Measurements from ENCODE around the gene GULP1. TPM values are rescaled to one million over a fixed set of nuclear protein-coding genes. Genes with fewer than 3 reads are reported as not detected.

The GULP1 gene
- total and polyA plus RNA-seq, 2 donors (not counting 1 experiment from before 2014, with no cell fraction given): 43.5 to 82.4 TPM

DNA sequence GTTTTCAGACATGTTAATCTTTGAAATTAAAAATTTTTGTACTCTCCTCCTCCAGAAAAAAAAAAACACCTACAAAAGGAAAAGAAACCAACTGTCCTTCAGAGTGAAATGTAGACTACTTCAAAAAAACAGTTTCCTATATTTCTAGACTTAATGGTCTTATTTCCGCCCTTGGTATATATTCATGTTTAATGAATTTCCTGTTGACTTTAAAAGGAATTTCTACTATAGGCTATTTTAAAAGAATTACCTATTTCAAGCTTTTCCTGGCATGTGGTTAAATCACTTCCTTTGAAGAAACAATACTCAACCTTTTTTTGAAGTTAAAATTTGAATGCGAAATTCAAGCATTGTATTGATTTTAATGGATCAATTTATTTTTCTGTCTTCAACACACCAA lies 29.2 kb downstream of the GULP1 start:
- no peaks in the 10 kb centered on the region for H4K20me1 ChIP-seq (ENCODE audit: control insufficient read depth, extremely low read depth, insufficient read depth, low read length)
- TF ChIP-seq, protein P1, sequence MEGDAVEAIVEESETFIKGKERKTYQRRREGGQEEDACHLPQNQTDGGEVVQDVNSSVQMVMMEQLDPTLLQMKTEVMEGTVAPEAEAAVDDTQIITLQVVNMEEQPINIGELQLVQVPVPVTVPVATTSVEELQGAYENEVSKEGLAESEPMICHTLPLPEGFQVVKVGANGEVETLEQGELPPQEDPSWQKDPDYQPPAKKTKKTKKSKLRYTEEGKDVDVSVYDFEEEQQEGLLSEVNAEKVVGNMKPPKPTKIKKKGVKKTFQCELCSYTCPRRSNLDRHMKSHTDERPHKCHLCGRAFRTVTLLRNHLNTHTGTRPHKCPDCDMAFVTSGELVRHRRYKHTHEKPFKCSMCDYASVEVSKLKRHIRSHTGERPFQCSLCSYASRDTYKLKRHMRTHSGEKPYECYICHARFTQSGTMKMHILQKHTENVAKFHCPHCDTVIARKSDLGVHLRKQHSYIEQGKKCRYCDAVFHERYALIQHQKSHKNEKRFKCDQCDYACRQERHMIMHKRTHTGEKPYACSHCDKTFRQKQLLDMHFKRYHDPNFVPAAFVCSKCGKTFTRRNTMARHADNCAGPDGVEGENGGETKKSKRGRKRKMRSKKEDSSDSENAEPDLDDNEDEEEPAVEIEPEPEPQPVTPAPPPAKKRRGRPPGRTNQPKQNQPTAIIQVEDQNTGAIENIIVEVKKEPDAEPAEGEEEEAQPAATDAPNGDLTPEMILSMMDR (conservative IDR thresholded peaks at IDR 0.05 in 1 of 2, IDR thresholded peaks at IDR 0.05 in 1 of 2; ENCODE audit: low read depth in 1 of 2, low read length in 2 of 2): no peak
- TF ChIP-seq EZH2 (IDR thresholded peaks at IDR 0.05; ENCODE audit: low read length, missing control alignments): no peak
- no peak overlapping the region for H3K9ac ChIP-seq (ENCODE audit: insufficient read depth, low read length)
- no peak overlapping the region for H3K4me3 ChIP-seq (replicated peaks in 1 of 4; ENCODE audit: control extremely low read depth in 1 of 4, insufficient read depth in 1 of 4, low read depth in 3 of 4, low read length in 4 of 4)
- H3K27me3 ChIP-seq (ENCODE audit: control insufficient read depth, insufficient read depth, low read length): no peaks in the 10 kb centered on the region
- H2AFZ ChIP-seq (ENCODE audit: low read length): no peak overlapping the region
- peaks cover 11% of the 10 kb centered on the region for H3K79me2 ChIP-seq (ENCODE audit: control insufficient read depth, insufficient read depth, low read length)
- no peak overlapping the region for H3K4me2 ChIP-seq (ENCODE audit: extremely low read depth, insufficient read depth, low read length)
- H3K9me3 ChIP-seq (ENCODE audit: control insufficient read depth, insufficient read depth, low read depth, low read length): no peaks in the 10 kb centered on the region
- H3K27ac ChIP-seq (ENCODE audit: insufficient read depth, low read length): no peak overlapping the region
- H3K36me3 ChIP-seq (ENCODE audit: control insufficient read depth, insufficient read depth, low read length): no peaks in the 10 kb centered on the region
- peaks cover 5% of the 10 kb centered on the region for H3K4me1 ChIP-seq (ENCODE audit: control insufficient read depth, extremely low read depth, insufficient read depth, low read length)
- no peak for DNase-seq (ENCODE audit: low read depth in 2 of 2)

DNA sequence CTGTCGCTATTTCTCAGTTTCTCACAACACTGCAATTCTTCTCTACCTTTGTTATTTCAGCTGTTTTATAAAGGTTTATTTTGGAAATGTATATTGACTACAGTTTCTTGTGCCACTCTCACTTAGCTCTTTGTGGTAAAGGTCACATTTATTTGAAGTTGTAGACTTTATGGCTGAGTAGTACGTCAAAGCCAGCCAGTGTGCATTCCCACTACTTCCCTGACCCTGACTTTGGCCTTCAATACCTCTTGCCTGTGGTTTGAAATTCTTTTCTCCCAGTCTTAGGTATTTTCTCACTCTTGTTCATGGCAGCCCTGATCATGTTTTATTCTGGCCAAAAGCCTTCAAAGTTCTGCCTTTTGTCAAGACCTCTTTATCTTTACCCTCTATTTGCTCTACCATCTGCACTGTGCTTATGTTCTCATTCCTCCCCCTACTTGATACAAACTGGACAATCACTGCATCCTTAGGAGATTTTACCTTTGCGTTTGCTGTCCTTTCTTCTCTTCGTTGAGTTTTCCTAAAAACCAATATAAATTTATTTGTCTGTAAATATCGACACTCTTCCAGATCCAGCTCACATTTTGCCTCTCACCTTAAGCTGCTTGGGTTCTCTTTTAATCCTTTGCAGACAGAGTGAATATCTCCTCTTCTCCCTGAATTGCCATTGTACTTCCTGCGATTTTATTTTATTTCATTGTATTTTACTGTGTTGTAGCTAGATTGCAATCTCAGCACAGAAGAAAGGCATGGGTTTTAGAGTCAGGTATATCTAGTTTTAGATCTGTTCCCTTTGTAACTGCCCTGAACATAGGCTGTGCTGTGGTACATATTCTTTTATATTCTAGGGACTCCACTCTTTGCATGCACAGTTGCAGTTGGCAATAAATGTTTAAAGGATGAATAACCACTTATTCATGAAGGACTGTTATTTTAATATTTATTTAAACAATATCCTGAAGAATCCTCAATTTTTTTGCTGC lies 31.2 kb downstream of the GULP1 start:
- Histone ChIP-seq H3K4me2 (ENCODE audit: extremely low read depth, insufficient read depth, low read length) (peak overlapping the region; percentile 7), H2AFZ (ENCODE audit: low read length) (no peak overlapping the region), H3K36me3 (ENCODE audit: control insufficient read depth, insufficient read depth, low read length) (no peaks in the 10 kb centered on the region), H4K20me1 (ENCODE audit: control insufficient read depth, extremely low read depth, insufficient read depth, low read length) (no peaks in the 10 kb centered on the region), H3K4me3 (replicated peaks in 1 of 4; ENCODE audit: control extremely low read depth in 1 of 4, insufficient read depth in 1 of 4, low read depth in 3 of 4, low read length in 4 of 4) (no peak overlapping the region), H3K9ac (ENCODE audit: insufficient read depth, low read length) (no peak overlapping the region), H3K27ac (ENCODE audit: insufficient read depth, low read length) (peak overlapping the region; percentile 6), H3K27me3 (ENCODE audit: control insufficient read depth, insufficient read depth, low read length) (no peaks in the 10 kb centered on the region), H3K79me2 (ENCODE audit: control insufficient read depth, insufficient read depth, low read length) (peaks cover 8% of the 10 kb centered on the region), H3K9me3 (ENCODE audit: control insufficient read depth, insufficient read depth, low read depth, low read length) (no peaks in the 10 kb centered on the region), H3K4me1 (ENCODE audit: control insufficient read depth, extremely low read depth, insufficient read depth, low read length) (peaks cover 8% of the 10 kb centered on the region)
- peak; percentile 71 to 96 for DNase-seq (ENCODE audit: low read depth in 2 of 2)
- TF ChIP-seq EZH2 (IDR thresholded peaks at IDR 0.05; ENCODE audit: low read length, missing control alignments): no peak
- TF ChIP-seq, protein P1 (conservative IDR thresholded peaks at IDR 0.05 in 1 of 2, IDR thresholded peaks at IDR 0.05 in 1 of 2; ENCODE audit: low read depth in 1 of 2, low read length in 2 of 2): no peak

DNA sequence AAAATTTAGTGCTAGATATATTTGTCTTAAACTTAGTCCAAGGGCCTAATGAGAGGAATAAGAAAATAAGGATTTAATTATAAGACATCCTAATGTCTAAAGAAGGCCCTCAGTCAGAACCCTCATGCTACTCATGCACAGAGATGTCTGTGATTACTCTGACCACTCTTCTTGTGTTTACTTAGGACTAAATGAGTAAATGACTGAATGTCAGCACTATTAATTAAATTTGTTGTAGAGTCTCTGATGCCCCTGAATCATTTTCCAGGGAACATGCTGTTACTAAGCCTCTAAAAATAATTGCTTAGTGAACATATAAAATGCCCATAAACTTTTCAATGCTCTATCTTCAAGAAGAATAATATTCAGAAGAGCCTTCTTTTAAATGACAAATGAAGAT lies 32.4 kb downstream of the GULP1 start:
- Histone ChIP-seq H3K36me3 (ENCODE audit: control insufficient read depth, insufficient read depth, low read length) (no peaks in the 10 kb centered on the region), H4K20me1 (ENCODE audit: control insufficient read depth, extremely low read depth, insufficient read depth, low read length) (no peaks in the 10 kb centered on the region), H3K9me3 (ENCODE audit: control insufficient read depth, insufficient read depth, low read depth, low read length) (no peaks in the 10 kb centered on the region), H2AFZ (ENCODE audit: low read length) (no peak overlapping the region), H3K79me2 (ENCODE audit: control insufficient read depth, insufficient read depth, low read length) (peaks cover 5% of the 10 kb centered on the region), H3K9ac (ENCODE audit: insufficient read depth, low read length) (no peak overlapping the region), H3K27me3 (ENCODE audit: control insufficient read depth, insufficient read depth, low read length) (no peaks in the 10 kb centered on the region), H3K27ac (ENCODE audit: insufficient read depth, low read length) (no peak overlapping the region), H3K4me1 (ENCODE audit: control insufficient read depth, extremely low read depth, insufficient read depth, low read length) (peaks cover 8% of the 10 kb centered on the region), H3K4me3 (replicated peaks in 1 of 4; ENCODE audit: control extremely low read depth in 1 of 4, insufficient read depth in 1 of 4, low read depth in 3 of 4, low read length in 4 of 4) (no peak overlapping the region), H3K4me2 (ENCODE audit: extremely low read depth, insufficient read depth, low read length) (no peak overlapping the region)
- peak in 1 of 2 donors; percentile 26 for DNase-seq (ENCODE audit: low read depth in 2 of 2)
- no peak for TF ChIP-seq EZH2 (IDR thresholded peaks at IDR 0.05; ENCODE audit: low read length, missing control alignments)
- TF ChIP-seq, protein P1 (conservative IDR thresholded peaks at IDR 0.05 in 1 of 2, IDR thresholded peaks at IDR 0.05 in 1 of 2; ENCODE audit: low read depth in 1 of 2, low read length in 2 of 2): no peak
